Panc1 (cell line): ENCODE results near the gene PDLIM3. TPM values are rescaled to one million over a fixed set of nuclear protein-coding genes. Genes with fewer than 3 reads are reported as not detected.

Experiments used
- ATAC-seq: fragments of 200-7000 bp; cut with Tn5 transposase; 2 replicates; pipeline ENCODE4 v1.9.1; 2020; ENCODE audit warnings: mild to moderate bottlenecking, moderate library complexity
- BruUV-seq: library from RNA; stranded (reverse); fragments of 400-500 nt; replicated peaks from 2 replicates; lab custom pipeline; 2021; lab: Mats Ljungman, UMichigan
- CTCF ChIA-PET: fragments of 300-600 bp; sonication (Branson Sonifier 250); formaldehyde crosslinking; loops from one replicate; lab custom pipeline; 2022; ENCODE audit warnings: antibody characterized with exemption; lab: Charles Lee
- POLR2A ChIA-PET: fragments of 300-600 bp; sonication (Branson Sonifier 250); formaldehyde crosslinking; loops from one replicate; lab custom pipeline; 2022; ENCODE audit warnings: antibody characterized with exemption; lab: Charles Lee
- DNase-seq: peaks from one replicate; pipeline ENCODE4 v3.0.0-alpha.2; 2010; ENCODE audit warnings: low read depth, low spot score
- H3K27ac ChIP-seq: 2 replicates; pipeline ENCODE4 v1.5.1; 2011; ENCODE audit warnings: mild to moderate bottlenecking, low read length, inconsistent platforms
- H3K27me3 ChIP-seq: fragments of 200-500 bp; sonication (Bioruptor generic); 2 replicates; pipeline ENCODE4 v1.6.0; 2014; ENCODE audit warnings: low read length, inconsistent platforms; ENCODE audit not compliant: control insufficient read depth, insufficient read depth
- H3K36me3 ChIP-seq: fragments of 200-500 bp; sonication (Bioruptor generic); 2 replicates; pipeline ENCODE4 v1.5.1; 2014; ENCODE audit warnings: inconsistent platforms, mild to moderate bottlenecking, low read length, moderate library complexity; ENCODE audit not compliant: control insufficient read depth, insufficient read depth
- H3K4me1 ChIP-seq: 2 replicates; pipeline ENCODE4 v1.5.1; 2011; ENCODE audit warnings: inconsistent platforms, mild to moderate bottlenecking, low read length, moderate library complexity; ENCODE audit not compliant: control insufficient read depth, insufficient read depth
- H3K4me3 ChIP-seq, 2 experiments: 2 replicates each; pipeline ENCODE4 v1.5.1; 2011 to 2012; ENCODE audit warnings: low read depth in 2 of 2, low read length in 2 of 2, mild to moderate bottlenecking in 2 of 2, inconsistent platforms in 1 of 2, moderate library complexity in 1 of 2
- H3K9me3 ChIP-seq: fragments of 200-500 bp; sonication (Bioruptor generic); 2 replicates; pipeline ENCODE4 v1.5.1; 2014; ENCODE audit warnings: low read depth, mild to moderate bottlenecking, inconsistent platforms, low read length, moderate library complexity; ENCODE audit not compliant: control insufficient read depth, insufficient read depth
- CTCF ChIP-seq: fragments of 450-650 bp; IDR thresholded peaks from 2 replicates; pipeline ENCODE4 v1.5.1; 2017; ENCODE audit warnings: mild to moderate bottlenecking
- POLR2AphosphoS5 ChIP-seq: IDR thresholded peaks from 2 replicates; pipeline ENCODE4 v1.6.1; 2012; ENCODE audit warnings: mild to moderate bottlenecking, low read depth, low read length, moderate library complexity
- REST ChIP-seq, 2 experiments: IDR thresholded peaks; 2 replicates each; pipeline ENCODE4 v1.6.1; 2011 to 2012; ENCODE audit warnings: low read depth in 2 of 2, control low read depth in 1 of 2, low read length in 1 of 2, mild to moderate bottlenecking in 1 of 2, moderate library complexity in 1 of 2; ENCODE audit not compliant: insufficient read depth in 1 of 2
- SIN3A ChIP-seq: IDR thresholded peaks from 2 replicates; pipeline ENCODE4 v1.6.1; 2012; ENCODE audit warnings: low read depth, mild to moderate bottlenecking, low read length, moderate library complexity, borderline replicate concordance; ENCODE audit not compliant: insufficient read depth
- TCF7L2 ChIP-seq: IDR thresholded peaks from 2 replicates; pipeline ENCODE4 v1.6.1; 2011; ENCODE audit warnings: mild to moderate bottlenecking, low read depth, low read length, inconsistent platforms
- in situ Hi-C: cut with HindIII; loops from 2 replicates; pipeline ENCODE4 v1.10.0; 2016; ENCODE audit warnings: low sequenced_read_pairs, low pct_unique_long_range_greater_than_20kb
- intact Hi-C: fragments of 100-400 bp; cut with micrococcal nuclease; formaldehyde crosslinking; loops from one replicate; pipeline ENCODE4 v1.10.0; 2022; ENCODE audit not compliant: unreplicated experiment
- total RNA-seq: library from RNA; stranded (reverse); gene quantifications from one replicate; pipeline ENCODE4 v1.2.1, GENCODE V29; 2021; ENCODE audit not compliant: unreplicated experiment

The PDLIM3 gene
- total RNA-seq, 1 experiment from 2014 or later: 0.10 TPM

- H3K9me3 ChIP-seq: no peaks in the 10 kb centered on the region
- TF ChIP-seq POLR2AphosphoS5 (no peak), CTCF (no peak), SIN3A (no peak), TCF7L2 (no peak), REST (IDR thresholded peaks at IDR 0.05; ENCODE audit: insufficient read depth in 1 of 2, low read depth in 2 of 2, low read length in 1 of 2) (no peak)
- peaks cover 7% of the 10 kb centered on the region; the same call in 1 of the 2 replicates for H3K4me1 ChIP-seq
- no peaks in the 10 kb centered on the region for H3K27me3 ChIP-seq
- DNase-seq (no peak), ATAC-seq (no peak)
- intact Hi-C loops: no loop called here
- H3K27ac ChIP-seq: no peak overlapping the region
- BruUV-seq: no TSS peak
- in situ Hi-C loops: no loop called here
- POLR2A ChIA-PET: no interaction called here
- CTCF ChIA-PET: no interaction called here
- H3K36me3 ChIP-seq: no peaks in the 10 kb centered on the region
- H3K4me3 ChIP-seq: no peak overlapping the region
These were observed 35.4 kb upstream of the PDLIM3 start for GRCh38 chr4:185570727-185571126.

DNA sequence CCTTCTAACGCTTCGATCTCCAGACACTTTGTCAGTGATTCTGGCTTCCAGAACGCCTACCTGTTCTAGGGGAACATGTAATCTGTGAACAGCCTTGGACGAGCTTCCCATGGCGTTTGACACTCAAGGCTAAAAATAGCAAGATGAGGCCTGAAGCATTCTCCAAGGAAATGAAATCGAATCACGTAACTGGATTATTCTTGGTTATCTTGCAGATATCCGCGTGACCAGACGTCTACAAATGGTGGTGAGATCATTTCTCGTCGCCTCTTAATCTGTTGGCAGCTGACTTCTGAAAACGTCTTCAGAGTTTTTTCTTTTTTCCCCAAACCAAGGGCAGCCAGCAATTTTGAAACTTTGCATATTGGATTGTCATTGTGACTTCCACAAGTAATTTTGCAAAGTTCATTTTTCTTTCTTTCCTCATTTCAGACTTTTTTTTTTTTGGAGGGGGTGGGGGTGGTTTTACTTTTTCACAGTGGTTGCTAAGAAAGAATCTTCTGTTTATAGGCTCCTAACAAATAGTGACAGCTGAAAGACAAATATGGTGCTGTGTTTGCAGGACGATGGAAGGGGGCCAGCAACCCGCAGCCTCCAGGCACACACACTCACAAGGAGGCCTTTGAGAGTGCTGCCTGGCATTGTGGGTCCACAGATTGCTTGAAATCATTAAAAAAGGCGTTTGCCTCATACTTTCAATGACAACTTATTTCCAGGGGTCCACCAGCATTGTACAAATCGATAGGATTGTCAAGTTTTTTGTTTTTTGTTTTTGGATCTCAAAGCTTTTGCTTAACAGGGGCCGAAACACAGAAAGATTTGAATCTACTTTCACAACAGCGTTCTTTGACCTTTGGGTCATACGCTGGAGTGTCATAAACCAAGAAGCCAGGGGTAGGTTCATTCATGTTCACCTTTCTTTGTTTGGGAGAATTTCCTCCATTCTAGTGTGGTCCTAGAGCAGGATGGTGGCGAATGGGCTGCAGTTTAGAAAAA lies 32.4 kb upstream of the PDLIM3 start:
- Histone ChIP-seq H3K9me3 (no peaks in the 10 kb centered on the region), H3K4me1 (no peaks in the 10 kb centered on the region), H3K36me3 (no peaks in the 10 kb centered on the region), H3K27ac (no peak overlapping the region), H3K27me3 (no peaks in the 10 kb centered on the region), H3K4me3 (no peak overlapping the region)
- CTCF ChIA-PET: no interaction called here
- no peak for DNase-seq
- POLR2A ChIA-PET: interaction anchor here (0.7 kb wide), 1 partner anchor 398 kb away, joined by 10 read pairs; no protein-coding TSS in a partner anchor
- in situ Hi-C loops (no loop called here), intact Hi-C loops (no loop called here)
- no peak for ATAC-seq
- no TSS peak for BruUV-seq
- TF ChIP-seq POLR2AphosphoS5 (no peak), CTCF (no peak), REST (IDR thresholded peaks at IDR 0.05; ENCODE audit: insufficient read depth in 1 of 2, low read depth in 2 of 2, low read length in 1 of 2) (no peak), TCF7L2 (no peak), SIN3A (no peak)
